ENCODE data around the gene PLA2G6.
"Not testable (repeated sequence)": the region's sequence is repeated elsewhere in the genome, so short reads cannot be mapped to it uniquely, and the experiment has no call there.

Gene PLA2G6

GRCh38 chr22:38081941-38082828 lies 99.4 kb downstream of the PLA2G6 start:
- DNase-seq: no peak

- DNase-seq: no peak
These were observed 100.0 kb downstream of the PLA2G6 start for GRCh38 chr22:38081636-38081940.

GRCh38 chr22:38080850-38081635 lies 100.6 kb downstream of the PLA2G6 start:
- DNase-seq: peak; percentile 53

GRCh38 chr22:38080474-38080849 lies 101.2 kb downstream of the PLA2G6 start:
- no peak for DNase-seq

- DNase-seq: no peak
These were observed 101.8 kb downstream of the PLA2G6 start for GRCh38 chr22:38079804-38080203.

GRCh38 chr22:38079208-38079607 lies 102.4 kb downstream of the PLA2G6 start:
- not testable (repeated sequence) for DNase-seq

GRCh38 chr22:38078046-38078840 lies 103.4 kb downstream of the PLA2G6 start:
- DNase-seq: no peak

- DNase-seq: no peak
These were observed 104.0 kb downstream of the PLA2G6 start for GRCh38 chr22:38077595-38077994.

- DNase-seq: no peak
These were observed 104.5 kb downstream of the PLA2G6 start for GRCh38 chr22:38077096-38077495.

- DNase-seq: no peak
These were observed 105.7 kb downstream of the PLA2G6 start for GRCh38 chr22:38075961-38076360.

- DNase-seq: no peak
These were observed 106.4 kb downstream of the PLA2G6 start for GRCh38 chr22:38075105-38075825.

- DNase-seq: peak; percentile 53
These were observed 107.2 kb downstream of the PLA2G6 start for GRCh38 chr22:38074181-38075104.

- no peak for DNase-seq
These were observed 108.2 kb downstream of the PLA2G6 start for GRCh38 chr22:38073150-38074130.

- no peak for DNase-seq
These were observed 109.1 kb downstream of the PLA2G6 start for GRCh38 chr22:38072322-38073149.

- no peak for DNase-seq
These were observed 110.0 kb downstream of the PLA2G6 start for GRCh38 chr22:38071421-38072321.

GRCh38 chr22:38070250-38070921 lies 111.2 kb downstream of the PLA2G6 start:
- DNase-seq: no peak
